GM12878 (cell line): ENCODE data around the gene CAMK2D.

Source experiments
- CTCF ChIP-seq, 3 experiments: IDR thresholded peaks in 2 of 3; conservative IDR thresholded peaks in 1 of 3; 2 replicates each; pipeline ENCODE4 v1.5.1; 2011; ENCODE audit warnings: low read depth in 3 of 3, low read length in 3 of 3, mild to moderate bottlenecking in 3 of 3, control low read depth in 2 of 3, moderate library complexity in 2 of 3, inconsistent platforms in 1 of 3, mixed read lengths in 1 of 3; ENCODE audit not compliant: control insufficient read depth in 2 of 3, insufficient read depth in 1 of 3; ENCODE audit errors: extremely low read depth in 1 of 3
- EP300 ChIP-seq, 2 experiments: fragments of 150-350 bp in 1 of 2; IDR thresholded peaks; 2 replicates each; pipeline ENCODE4 v1.6.1; 2011 to 2012; ENCODE audit warnings: low read depth in 2 of 2, low read length in 2 of 2, borderline replicate concordance in 1 of 2, improper control_type of control experiment in 1 of 2, inconsistent platforms in 1 of 2; ENCODE audit not compliant: control insufficient read depth in 1 of 2
- EZH2 ChIP-seq: IDR thresholded peaks from 2 replicates; pipeline ENCODE4 v1.6.1; 2012; ENCODE audit warnings: low read depth, mild to moderate bottlenecking, control low read depth, inconsistent platforms, low read length, borderline replicate concordance; ENCODE audit not compliant: control insufficient read depth
- FOXM1 ChIP-seq: IDR thresholded peaks from 2 replicates; pipeline ENCODE4 v1.6.1; 2012; ENCODE audit warnings: low read depth, mild to moderate bottlenecking, inconsistent platforms, low read length, moderate library complexity
- POLR2A ChIP-seq: IDR thresholded peaks from 2 replicates; pipeline ENCODE4 v1.6.1; 2011; ENCODE audit warnings: low read depth, mild to moderate bottlenecking, low read length
- SRF ChIP-seq, 2 experiments: IDR thresholded peaks; 2 replicates each; pipeline ENCODE4 v1.6.1; 2011; ENCODE audit warnings: low read depth in 2 of 2, low read length in 2 of 2, mild to moderate bottlenecking in 1 of 2, moderate library complexity in 1 of 2
- ZNF207 ChIP-seq: fragments of 450-650 bp; IDR thresholded peaks from 2 replicates; pipeline ENCODE4 v1.6.1; 2014; ENCODE audit warnings: antibody characterized with exemption, mild to moderate bottlenecking, borderline replicate concordance

GRCh38 chr4:113482325-113482724, 279.2 kb downstream of the CAMK2D start:
- TF ChIP-seq POLR2A (no peak), FOXM1 (no peak), CTCF (IDR thresholded peaks at IDR 0.05 in 2 of 3, conservative IDR thresholded peaks at IDR 0.05 in 1 of 3; ENCODE audit: control insufficient read depth in 2 of 3, extremely low read depth in 1 of 3, insufficient read depth in 1 of 3, low read depth in 3 of 3, low read length in 3 of 3) (no peak), EP300 (IDR thresholded peaks at IDR 0.05; ENCODE audit: borderline replicate concordance in 1 of 2, control insufficient read depth in 1 of 2, low read depth in 2 of 2, low read length in 2 of 2) (no peak), SRF (IDR thresholded peaks at IDR 0.05; ENCODE audit: low read depth in 2 of 2, low read length in 2 of 2) (no peak), EZH2 (no peak), ZNF207 (no peak)
